ENCODE results near the gene GPC5.
"Not testable (repeated sequence)": the region's sequence is repeated elsewhere in the genome, so short reads cannot be mapped to it uniquely, and the experiment has no call there.

Gene GPC5

GRCh38 chr13:91369441-91369831, 29.0 kb upstream of the GPC5 start:
- DNase-seq: no peak

- no peak for DNase-seq
Observed at GRCh38 chr13:91370501-91370900, 27.9 kb upstream of the GPC5 start.

GRCh38 chr13:91372911-91373310, 25.5 kb upstream of the GPC5 start:
- DNase-seq: no peak

GRCh38 chr13:91375116-91375729, 23.2 kb upstream of the GPC5 start:
- no peak for DNase-seq

GRCh38 chr13:91381371-91381770, 17.1 kb upstream of the GPC5 start:
- DNase-seq: no peak

GRCh38 chr13:91383836-91384235, 14.6 kb upstream of the GPC5 start:
- DNase-seq: no peak

GRCh38 chr13:91384896-91385295, 13.5 kb upstream of the GPC5 start:
- DNase-seq: no peak

GRCh38 chr13:91389186-91389585, 9.2 kb upstream of the GPC5 start:
- no peak for DNase-seq

- DNase-seq: no peak
Observed at GRCh38 chr13:91397595-91397994, 826 bp upstream of the GPC5 start.

GRCh38 chr13:91399189-91400062, 1.0 kb downstream of the GPC5 start:
- no peak for DNase-seq

- no peak for DNase-seq
Observed at GRCh38 chr13:91400063-91400399, 1.6 kb downstream of the GPC5 start.

GRCh38 chr13:91400671-91401070, 2.2 kb downstream of the GPC5 start:
- DNase-seq: no peak

GRCh38 chr13:91401920-91402319, 3.5 kb downstream of the GPC5 start:
- DNase-seq: no peak

- DNase-seq: no peak
Observed at GRCh38 chr13:91405240-91405639, 6.8 kb downstream of the GPC5 start.

GRCh38 chr13:91406619-91407018, 8.2 kb downstream of the GPC5 start:
- DNase-seq: no peak

GRCh38 chr13:91408971-91409370, 10.6 kb downstream of the GPC5 start:
- no peak for DNase-seq

- DNase-seq: not testable (repeated sequence)
Observed at GRCh38 chr13:91416579-91416978, 18.2 kb downstream of the GPC5 start.

GRCh38 chr13:91417660-91418325, 19.4 kb downstream of the GPC5 start:
- DNase-seq: no peak

GRCh38 chr13:91426913-91427312, 28.5 kb downstream of the GPC5 start:
- DNase-seq: no peak

- not testable (repeated sequence) for DNase-seq
Observed at GRCh38 chr13:91438674-91439073, 40.3 kb downstream of the GPC5 start.

- DNase-seq: no peak
Observed at GRCh38 chr13:91450913-91451312, 52.5 kb downstream of the GPC5 start.

GRCh38 chr13:91454666-91455065, 56.2 kb downstream of the GPC5 start:
- no peak for DNase-seq

GRCh38 chr13:91456837-91457236, 58.4 kb downstream of the GPC5 start:
- DNase-seq: no peak

GRCh38 chr13:91459485-91459884, 61.1 kb downstream of the GPC5 start:
- no peak for DNase-seq
